DMS79 (cell line): ENCODE data around the gene LRP1.

ENCODE experiments used
- DNase-seq: peaks from one replicate; lab custom pipeline; 2025; lab: John Stamatoyannopoulos, UW

LRP1 gene

DNA sequence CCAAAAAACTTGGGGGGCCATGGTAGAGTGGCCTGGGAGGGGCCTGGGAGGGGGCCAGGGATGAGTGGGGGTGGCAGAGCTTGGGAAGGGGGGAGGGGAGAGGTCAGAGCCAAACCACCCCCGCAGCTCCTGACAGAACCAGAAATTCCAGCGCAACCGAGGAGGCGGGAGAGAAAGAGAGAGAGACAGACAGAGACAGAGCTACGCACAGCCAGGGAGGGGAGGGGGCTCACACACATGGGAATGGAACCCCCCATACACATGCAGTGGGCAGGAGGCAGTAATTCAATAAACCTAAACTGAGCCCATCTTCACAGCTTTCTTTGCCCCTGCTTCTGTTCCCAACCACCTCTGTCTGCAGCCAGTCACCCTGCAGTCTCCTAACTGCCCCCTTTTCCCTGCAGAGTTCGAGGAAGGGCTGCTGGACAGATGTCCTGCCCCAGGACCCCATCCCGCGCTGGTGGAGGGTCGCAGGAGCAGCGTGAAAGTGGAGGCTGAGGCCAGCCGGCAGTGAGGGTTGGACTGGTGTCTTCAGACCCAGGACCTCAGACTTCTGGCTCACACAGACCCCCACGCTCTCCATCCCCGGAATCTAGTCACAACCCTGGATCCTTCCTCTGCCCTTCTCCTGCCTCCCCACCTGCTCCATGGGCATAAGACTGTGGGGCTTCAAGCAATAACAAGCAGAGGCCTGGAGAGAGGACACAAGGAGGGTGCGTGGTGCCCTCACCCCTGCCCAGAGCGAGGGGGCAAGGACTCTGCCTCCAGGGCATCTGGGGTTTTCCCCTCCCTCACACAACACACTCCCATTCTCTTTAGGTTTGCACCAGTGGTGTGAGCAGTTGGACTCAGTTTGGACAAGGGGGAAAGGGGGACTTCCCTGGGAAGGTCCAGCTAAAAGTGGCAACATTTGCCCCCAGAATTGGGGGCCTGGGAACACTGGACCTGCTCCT lies 33.8 kb upstream of the LRP1 start:
- no peak for DNase-seq

DNA sequence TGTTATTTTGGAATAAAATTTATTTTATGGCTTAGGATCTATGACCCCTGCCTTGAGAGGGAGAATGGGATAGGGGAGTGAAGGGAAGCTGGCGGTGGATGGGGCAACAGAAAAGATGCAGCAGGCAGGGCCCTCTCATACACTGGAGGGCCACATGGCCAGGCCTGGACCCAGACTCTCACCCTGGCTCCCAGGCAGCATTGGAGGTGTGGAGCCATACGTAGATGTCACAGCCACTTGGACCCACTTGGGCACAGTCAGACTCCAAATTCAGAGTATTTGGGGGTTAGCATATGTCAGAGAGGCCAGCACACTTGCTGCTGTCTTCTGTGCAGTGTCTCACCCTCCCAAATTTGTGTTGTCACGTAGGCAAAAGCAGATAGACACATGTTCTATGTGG lies 32.8 kb upstream of the LRP1 start:
- DNase-seq = no peak

DNA sequence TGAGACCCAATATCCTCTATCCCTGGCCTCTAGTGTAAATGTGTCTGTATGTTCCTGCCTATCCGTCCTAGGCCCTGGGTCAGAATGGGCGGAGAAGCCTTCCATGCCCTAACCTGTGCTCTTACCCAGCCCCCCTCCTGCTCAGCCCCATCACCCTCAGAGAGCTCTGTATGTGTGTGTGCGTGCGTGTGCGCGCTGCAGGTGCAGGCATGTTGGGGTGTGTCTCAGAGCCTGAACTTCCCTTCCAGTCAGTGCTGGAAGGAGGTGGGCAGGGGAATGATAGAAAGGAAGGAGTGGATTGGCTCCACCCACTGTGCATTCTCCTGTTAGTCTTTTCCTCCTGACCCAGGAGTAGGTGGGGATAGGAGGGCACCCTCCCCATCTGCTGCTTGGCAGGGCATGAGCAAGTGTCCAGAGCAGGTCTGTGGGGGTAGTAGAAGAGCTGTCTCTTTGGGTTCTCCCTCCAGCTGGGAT lies 32.1 kb upstream of the LRP1 start:
- DNase-seq = peak; percentile 25

DNA sequence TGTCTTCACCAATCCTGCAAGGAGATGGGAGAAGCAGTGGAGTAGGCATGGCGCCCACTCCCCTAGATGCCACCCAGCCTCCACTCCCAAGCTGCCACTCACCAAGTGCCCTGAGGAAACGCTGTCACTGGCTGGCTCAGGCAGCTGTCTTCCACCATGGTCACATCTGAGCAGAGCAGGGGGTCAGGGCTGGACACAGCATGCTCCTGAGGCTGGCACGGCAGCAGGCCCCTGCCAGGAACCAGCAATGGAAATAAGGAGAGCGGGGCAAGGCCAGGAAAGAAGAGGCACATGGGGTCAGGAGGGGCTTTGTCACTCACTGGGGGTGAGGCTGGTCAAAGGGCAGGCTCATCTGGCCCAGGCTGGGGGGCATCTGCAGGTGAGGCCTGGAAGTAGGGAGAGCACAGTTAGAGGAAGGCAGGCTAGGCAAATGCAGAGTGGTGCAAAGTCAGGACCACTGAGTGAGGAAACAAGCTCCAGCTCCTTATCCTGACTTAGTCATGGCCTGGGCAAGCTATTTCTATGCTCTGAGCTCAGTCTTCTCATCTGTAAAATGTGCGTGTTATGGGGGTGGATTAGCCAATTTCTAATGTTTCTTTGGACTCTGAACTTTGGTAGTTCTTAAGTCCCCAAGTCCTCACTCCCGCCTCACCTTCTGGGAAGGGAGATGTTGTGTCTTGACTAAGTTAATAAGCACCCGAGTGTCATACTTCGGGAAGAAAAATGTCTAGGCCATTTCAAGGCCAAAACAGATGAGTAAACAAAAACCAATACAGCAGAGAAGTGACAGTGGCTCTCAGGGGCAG lies 31.3 kb upstream of the LRP1 start:
- DNase-seq = no peak

DNA sequence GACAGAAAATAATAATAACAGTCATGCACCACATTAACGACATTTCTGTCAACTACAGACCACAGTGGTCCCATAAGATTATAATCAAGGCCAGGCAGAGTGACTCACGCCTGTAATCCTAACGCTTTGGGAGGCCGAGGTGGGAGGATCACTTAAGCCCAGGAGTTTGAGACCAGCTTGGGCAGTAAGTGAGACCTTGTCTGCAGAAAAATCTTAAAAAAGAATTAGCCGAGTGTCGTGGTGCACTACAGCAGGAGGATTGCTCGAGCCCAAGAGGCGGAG lies 30.8 kb upstream of the LRP1 start:
- DNase-seq = no peak

DNA sequence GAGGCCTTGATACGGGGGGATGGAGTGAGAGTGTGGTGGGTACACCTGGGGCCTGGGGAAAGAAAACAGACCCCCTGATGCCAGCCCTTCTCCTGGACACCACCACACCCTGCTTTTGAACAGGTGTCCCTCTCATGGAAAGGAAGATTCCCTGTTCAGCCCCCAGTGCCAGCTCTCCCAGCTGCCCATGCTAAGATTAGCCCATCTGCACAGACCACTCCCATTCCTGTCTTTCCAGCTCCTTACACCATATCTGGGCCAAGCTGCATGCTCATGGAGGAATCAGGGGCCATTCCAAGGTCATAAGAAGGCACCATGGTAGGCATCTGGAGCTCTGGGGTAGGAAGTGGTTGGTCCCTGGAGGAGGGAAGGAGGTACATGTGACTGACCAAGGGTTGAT lies 29.7 kb upstream of the LRP1 start:
- DNase-seq = no peak

DNA sequence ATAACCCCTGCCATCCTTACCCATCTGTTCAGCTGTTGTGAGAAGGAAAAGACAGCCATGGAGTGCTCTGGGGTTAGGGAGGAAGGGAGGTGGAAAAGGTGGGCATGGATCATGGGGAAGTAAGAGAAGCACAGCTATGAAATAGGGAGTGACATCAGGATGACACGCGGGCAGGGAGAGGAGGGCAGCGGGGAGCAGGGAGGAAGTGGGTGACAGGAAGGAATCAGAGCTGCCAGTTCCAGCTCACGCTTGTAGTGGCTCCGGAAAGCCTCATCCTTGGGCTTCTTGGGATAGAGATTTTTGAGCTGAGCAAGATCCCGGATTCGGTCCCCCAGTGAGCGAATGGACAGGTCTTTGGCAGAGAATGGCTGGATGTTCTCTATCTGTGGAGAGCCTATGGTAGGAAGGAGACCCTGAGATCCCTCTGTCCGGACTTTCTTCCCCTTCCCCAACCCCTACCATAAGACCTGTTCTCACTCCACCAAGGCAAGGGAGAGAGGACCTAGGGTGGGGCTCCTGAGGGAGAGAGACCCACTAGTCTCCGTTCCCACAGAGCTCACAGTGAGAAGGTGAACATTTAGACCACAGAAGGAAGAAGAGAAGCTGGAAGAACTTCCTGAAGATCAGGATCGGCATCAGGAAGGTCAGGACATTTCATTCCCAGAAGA lies 29.1 kb upstream of the LRP1 start:
- no peak for DNase-seq

DNA sequence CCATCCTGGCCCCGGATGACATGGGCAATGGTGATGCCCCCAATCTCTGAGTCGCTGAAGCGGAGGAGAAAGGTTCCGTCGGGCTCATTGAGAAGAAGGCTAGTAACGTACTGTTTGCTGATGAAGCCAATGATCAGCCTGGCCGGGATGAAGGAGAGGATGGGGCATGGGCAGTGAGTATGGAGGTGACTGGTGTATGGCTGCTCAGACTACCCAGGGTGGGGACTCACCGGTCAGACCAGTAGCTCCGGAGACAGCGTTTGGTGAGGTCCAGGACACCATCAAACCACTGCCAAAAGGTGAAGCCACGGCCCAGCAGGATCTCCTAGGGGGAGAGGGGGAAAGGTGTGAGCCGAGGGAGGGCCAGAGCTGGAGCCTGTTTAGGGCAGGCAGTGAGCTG lies 28.5 kb upstream of the LRP1 start:
- DNase-seq = no peak

DNA sequence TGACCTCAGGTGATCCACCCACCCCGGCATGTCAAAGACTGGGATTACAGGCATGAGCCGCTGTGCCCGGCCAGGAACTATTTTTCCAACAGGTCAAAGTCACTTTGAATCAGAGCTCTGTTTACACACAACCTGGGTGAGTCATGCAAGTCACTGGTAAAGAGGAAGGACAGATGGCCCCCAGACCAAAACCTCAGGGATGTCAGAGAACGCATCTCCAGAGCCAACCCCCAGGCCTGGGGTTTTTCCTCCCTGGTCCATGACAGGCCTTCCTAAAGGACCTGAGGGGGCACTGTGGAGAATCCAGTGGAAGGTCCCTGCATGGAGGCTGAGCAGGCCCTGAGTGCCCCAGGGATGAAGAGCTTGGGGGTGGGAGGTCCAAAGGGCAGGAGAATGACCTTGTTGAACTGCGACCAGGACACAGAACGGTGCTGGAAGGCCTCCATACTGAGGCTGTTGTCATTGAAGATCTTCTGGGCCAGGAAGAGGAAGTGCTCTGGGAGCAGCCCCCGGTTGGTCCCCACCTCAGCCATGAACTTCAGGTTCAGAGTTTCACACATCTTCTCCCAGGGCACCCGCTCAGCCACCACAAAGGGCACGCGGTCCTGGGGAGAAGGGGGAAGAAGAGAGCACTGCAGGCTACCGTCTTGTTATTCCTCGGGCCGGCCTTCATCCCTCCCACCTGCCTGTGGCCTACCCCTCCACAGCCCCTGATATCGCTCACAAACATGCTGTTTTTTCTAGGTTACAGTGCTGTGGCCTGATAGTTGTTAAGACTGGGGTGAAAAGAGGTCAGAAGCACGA lies 26.2 kb upstream of the LRP1 start:
- no peak for DNase-seq

DNA sequence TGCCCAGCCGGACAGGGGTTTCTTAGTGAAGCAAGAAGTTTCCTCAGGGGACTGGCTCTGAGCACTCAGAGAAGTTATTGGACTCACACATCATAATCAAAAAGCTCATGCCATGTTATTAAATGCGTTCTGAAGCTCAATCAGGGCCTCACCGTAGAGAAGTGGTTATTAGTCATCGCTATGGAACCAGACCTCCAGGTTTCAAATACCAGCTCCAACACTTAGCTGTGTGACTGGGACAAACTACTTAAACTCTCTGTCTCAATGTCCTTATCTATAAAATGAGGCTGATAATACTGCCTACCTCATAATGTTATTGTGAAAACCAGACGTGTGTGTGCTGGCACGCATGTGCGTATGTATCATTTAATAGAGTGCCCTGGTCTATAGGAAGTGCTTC lies 24.4 kb upstream of the LRP1 start:
- DNase-seq = no peak

DNA sequence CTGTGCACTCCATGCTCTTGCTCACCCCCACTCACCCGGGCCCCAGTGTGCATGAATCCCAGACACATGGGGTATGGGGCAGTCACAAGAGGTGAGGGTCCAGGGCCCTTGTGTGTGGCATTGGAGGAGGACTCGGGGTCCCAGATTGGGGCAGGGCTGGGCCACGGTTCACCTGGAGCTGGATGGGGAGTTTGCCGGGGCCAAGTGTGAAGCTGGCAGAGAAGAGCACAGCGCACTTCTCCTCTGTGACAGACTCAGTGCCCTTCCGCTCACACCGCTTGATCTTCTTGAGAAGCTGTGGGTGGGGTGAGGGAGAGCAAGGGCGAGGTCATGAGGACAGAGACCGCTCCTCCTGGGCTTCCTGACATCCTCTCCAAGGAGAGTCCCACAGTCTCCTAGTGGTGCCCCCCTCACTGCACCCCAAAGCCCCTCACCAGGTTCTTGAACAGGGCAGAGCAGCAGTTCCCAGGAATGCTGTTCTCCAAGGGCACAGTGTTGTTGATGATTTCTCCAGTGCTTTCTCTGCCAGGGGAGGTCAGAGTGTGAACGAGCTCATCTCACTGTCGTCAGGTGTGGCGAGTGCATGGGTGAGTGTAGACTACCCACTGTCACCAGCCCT lies 23.9 kb upstream of the LRP1 start:
- DNase-seq = no peak

DNA sequence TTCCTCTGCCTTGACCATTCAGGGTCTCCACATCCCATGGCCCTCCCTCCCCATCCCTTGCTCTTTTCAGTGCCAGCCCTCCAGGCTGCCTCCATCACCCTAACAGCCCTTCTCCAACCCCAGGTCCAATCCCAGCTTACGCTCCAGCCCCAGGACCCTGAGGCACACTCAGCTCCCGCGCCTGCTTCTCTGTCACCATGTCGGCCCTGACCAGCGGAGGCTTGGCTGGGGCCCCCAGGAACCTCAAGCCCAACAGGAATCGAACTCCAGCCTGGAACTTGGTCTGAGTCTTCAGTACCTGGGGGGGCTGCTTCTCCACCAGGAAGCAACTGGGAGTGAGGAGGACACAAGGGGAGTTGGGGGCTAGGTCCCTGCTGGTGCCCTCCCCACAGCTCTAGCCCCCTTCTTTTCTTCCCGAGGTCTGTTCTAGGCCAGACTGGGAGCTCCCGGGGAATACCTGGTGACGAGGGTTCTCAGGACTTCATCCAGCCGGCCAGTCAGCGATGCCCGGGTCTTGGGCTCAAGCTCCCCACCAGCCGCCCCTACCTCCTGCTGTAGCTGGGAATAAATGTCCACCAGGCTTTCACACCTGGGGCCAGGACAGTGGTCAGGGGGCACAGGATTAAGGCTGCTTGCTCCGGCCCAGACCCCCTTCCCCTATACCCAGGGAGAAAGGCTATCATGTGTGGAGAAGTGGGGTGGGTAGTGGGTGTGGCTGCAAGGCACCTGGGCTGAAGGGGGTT lies 23.1 kb upstream of the LRP1 start:
- no peak for DNase-seq

DNA sequence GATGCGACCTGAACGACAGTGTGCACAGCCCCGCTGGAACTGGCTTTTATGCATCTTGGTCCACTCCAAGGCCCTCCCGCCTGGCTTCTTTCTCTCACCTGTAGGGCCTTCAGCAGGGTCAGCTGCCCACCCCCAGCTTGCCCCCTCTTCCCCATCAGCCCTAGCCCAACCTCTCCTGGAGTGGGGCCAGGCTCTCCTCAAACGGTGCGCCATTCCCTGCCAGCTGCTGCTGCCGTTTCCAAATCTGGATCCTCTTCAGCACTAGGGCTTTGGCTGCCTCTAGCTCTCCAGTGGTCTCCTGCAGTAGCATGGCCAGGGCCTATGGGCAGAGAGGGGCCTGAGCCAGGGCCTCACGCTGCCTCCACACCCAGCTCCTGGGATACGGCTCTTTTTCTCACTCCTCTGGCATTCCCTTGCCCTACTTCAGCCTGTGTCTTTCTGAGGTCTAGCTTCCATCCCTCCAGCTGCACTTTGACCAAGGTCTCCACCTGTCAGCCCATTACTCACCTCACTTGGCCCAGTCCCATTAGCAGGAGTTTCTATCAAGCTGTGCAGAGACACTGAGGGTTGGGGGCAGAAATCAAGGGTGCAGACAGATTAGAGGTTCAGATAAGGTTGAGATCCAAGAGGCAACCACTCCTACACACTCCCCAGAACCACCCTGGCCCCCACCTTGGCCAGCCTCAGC lies 22.1 kb upstream of the LRP1 start:
- DNase-seq = no peak

DNA sequence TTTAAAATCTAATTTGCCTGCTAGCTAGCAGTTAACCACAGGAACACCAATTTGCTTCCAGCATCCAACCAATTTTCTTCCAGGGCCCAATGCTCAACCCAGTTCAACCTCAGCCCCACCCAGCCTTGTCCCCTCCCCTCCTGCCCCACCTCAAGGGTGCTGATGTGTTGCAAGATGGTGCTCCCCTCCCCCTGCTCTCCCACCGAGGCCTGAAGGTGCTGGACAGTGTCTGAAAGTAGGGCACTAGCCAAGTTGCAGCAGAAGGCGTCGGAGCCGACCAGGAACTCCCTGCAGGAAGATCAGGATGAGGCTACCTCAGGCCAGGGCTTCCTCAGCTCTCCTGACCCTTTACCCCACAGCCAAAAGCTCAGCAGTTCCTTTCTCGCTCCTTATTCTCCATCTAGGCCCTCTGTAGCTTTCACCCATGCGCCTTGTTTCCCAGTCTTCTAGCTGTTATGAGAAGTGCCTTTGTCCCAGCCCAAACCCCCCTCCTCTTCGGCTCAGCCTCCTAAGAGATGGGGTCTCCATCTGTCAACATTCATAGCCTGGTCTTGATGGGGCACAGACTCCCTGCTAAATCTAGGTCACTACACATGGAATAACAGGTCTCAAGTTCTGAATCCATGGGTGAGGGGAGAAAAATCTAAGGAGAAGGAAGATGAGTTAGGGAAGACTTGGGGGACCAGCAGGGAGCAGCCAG lies 20.7 kb upstream of the LRP1 start:
- DNase-seq = no peak

DNA sequence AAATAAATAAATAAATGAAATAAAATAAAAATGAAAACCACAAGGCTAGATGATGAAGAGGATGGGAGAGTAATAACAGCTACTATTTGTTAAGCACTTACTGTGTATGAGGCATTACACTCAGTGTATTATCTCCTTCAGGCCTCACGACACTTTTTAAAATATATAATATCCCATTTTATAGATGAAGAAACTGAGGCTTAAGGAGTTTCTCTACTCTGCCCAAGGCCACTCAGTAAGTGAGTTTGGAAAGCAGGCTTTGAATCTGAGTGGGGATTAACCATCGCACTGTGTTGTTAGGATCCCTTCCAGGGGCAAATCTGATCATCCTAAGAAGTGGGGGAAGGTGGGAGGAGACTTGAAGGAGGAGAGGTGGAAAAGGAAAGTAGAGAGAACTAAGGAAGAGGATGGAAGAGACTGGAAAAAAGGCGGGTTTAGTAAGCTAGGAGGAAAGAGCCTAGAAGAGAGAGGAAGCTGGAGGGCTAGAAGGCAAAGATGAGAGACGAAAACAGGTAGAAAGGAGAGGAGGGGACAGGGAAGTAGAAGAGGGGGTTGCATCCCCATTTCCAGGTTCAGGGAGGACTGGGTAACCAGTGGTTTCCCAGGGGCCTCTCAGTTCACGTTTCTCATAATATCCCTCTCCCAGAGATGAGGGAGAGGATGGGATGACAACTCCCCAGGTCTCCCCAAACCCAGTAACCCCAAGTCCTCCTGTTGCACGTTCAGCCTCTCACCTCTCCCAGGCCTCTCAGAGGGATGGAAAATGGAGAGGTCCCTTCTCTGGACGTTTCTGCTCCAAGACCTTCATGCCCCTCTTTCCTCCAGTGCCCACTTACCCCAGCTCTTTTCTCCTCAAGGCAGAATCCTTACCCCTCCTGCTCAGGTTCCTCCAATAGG lies 18.8 kb upstream of the LRP1 start:
- no peak for DNase-seq

DNA sequence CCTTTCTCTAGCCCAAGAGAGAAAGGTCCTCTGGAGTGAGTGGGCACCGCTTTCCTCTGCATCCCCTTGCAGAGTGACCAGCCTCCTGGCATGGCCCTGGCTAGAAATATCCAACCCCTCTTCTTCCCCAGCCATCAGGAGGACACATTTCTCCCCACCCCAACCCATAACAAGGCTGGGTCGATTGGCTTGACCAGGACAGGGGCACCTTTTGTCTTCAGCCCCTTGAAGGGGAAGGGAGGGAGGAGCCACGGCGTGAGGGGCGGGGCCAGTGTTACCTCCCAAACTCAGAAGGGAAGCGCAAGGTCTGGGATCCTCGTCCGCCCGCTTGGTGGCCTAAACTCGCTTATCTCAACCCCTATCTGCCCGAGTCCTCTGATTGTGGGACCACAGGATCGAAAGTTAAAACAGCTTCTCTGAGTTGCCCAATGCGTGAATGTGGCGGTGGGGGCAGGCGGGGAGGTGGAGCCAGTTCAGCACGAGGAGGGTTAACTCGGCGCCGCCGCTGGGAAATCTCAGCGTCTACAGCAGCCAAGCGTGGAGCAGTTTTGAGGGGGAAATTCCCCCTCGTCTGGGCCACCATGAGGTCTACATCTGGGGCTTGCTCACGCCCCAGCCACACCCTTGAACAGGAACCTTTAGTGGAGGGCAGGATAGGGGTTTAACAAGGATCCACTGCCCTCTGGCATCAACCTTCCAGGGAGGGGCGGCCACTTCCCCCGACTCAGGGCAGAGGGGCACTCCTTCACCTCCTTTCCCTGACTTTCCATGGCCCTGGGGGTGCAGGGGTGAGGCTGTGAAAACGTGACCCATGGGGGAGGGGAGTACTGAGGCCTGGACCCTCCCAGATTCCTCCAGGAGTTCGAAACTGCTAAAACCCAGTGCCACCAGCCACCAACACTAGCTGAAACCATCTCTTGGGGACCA lies 17.9 kb upstream of the LRP1 start:
- DNase-seq = no peak

DNA sequence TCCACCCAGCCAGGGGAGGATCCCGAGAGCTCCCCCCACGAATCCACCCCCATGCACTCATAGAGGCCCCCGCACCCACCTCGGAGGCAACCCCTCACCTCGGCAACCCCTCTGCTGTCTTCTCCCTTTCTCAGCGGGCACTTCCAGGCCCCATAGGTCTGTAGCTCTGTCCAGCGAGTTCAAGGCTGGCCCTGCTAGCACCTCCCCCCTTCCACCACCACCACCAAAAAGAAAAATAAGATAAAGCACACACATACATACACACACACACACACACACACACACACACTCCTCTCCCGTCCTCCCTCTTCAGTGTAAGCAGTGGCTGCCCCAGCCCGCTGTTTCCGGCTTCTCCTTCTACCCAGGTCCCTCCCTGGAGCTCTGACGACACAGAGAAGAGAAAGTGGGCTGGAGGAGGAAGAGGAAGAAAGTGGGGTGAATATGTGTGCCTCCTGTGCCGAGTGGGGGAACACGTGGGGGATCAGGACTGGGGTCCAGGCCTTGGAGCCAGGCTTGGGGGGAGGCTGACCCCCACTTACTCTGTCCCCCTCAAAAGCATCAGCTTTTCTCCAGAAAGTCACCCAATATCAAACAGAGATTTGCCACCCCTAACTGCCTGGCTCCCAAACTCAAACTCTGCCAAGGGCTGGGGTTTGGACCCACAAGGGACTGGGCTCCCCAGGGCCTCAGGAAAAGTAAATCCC lies 17.1 kb upstream of the LRP1 start, which contains the start of gene STAT6:
Gene STAT6 (minus strand): TSS at position 332 of the 704 bp plus-strand sequence. CDS start 3,084 bp downstream, outside the sequence.
- DNase-seq = no peak
